Transverse colon (tissue), 4 donors: Measurements from ENCODE around the gene HOXB2. TPM values are rescaled to one million over a fixed set of nuclear protein-coding genes. Genes with fewer than 3 reads are reported as not detected.
"Not testable (repeated sequence)": the region's sequence is repeated elsewhere in the genome, so short reads cannot be mapped to it uniquely, and the experiment has no call there.

ENCODE experiments used
- DNase-seq: peaks from one replicate; pipeline ENCODE4 v3.0.0-alpha.2; 2019
- H3K27ac ChIP-seq, 4 donors: fragments of 200-600 bp; sonication (generic); 2 replicates each; pipeline ENCODE4 v1.5.1; 2016 to 2018; ENCODE audit warnings: inconsistent platforms in 4 of 4
- H3K27me3 ChIP-seq: fragments of 200-600 bp; sonication (generic); 2 replicates; pipeline ENCODE4 v1.5.1; 2017; ENCODE audit warnings: inconsistent platforms
- H3K36me3 ChIP-seq, 4 donors: fragments of 200-600 bp; sonication (generic); 2 replicates each; pipeline ENCODE4 v1.5.1; 2017 to 2019; ENCODE audit warnings: inconsistent platforms in 4 of 4
- H3K4me1 ChIP-seq, 4 donors: fragments of 200-600 bp; sonication (generic); 2 replicates each; pipeline ENCODE4 v1.5.1; 2017 to 2020; ENCODE audit warnings: inconsistent platforms in 4 of 4
- H3K4me3 ChIP-seq, 4 donors: fragments of 200-600 bp; sonication (generic); 1 replicate in 1 of 4; 2 replicates in 3 of 4; pipeline versions ENCODE4 v1.5.1 to v1.6.1; 2017 to 2019; ENCODE audit warnings: inconsistent platforms in 4 of 4
- H3K9me3 ChIP-seq, 2 donors: fragments of 200-600 bp; sonication (generic); 2 replicates each; pipeline ENCODE4 v1.5.1; 2017 to 2019; ENCODE audit warnings: inconsistent platforms in 2 of 2
- EP300 ChIP-seq: sonication (generic); formaldehyde crosslinking; IDR thresholded peaks from one replicate; pipeline ENCODE4 v1.6.1; 2017; ENCODE audit warnings: antibody characterized with exemption, low read depth
- POLR2A ChIP-seq: fragments of 450-650 bp; IDR thresholded peaks from one replicate; pipeline ENCODE4 v1.6.1; 2016; ENCODE audit warnings: antibody characterized with exemption, mild to moderate bottlenecking, moderate library complexity
- POLR2AphosphoS5 ChIP-seq, 3 donors: sonication (generic); formaldehyde crosslinking; IDR thresholded peaks; one replicate each; pipeline ENCODE4 v1.6.1; 2016; ENCODE audit warnings: antibody characterized with exemption in 3 of 3
- WGBS, 2 donors: methylation state at CpG; one replicate each; pipeline ENCODE4 v1.1.5; 2018; ENCODE audit warnings: low coverage in 1 of 2; 5-methylcytosine and 5-hydroxymethylcytosine counted together
- in situ Hi-C, 4 donors: fragments of 200-750 bp; cut with MboI; loops; one replicate each; pipeline versions ENCODE4 v1.15.0 to v1.15.1; 2017; ENCODE audit warnings: low sequenced_read_pairs in 3 of 4, low pct_ligation_motif_present in 1 of 4, low pct_unique_long_range_greater_than_20kb in 1 of 4
- intact Hi-C: fragments of 100-400 bp; cut with DNase I; formaldehyde crosslinking; loops from one replicate; pipeline ENCODE4 v1.15.1; 2023; ENCODE audit warnings: low total_unique reads
- total RNA-seq, 4 donors: library from RNA; depleted of rRNA; stranded (reverse); fragments of >200 nt; gene quantifications; one replicate each; pipeline ENCODE4 v1.1.0, GENCODE V29; 2016
- TF ChIP-seq, protein P1 (sequence below), 5 experiments: fragments of 200-600 bp in 3 of 5; fragments of 450-650 bp in 2 of 5; sonication (generic) in 3 of 5; IDR thresholded peaks; 1 replicate in 2 of 5; 2 replicates in 3 of 5; pipeline ENCODE4 v1.5.1; 2016 to 2017; ENCODE audit warnings: antibody characterized with exemption in 5 of 5, inconsistent platforms in 3 of 5, mild to moderate bottlenecking in 2 of 5, moderate library complexity in 1 of 5

The HOXB2 gene
- total RNA-seq, 4 donors from 2014 or later = 13.5 to 93.9 (median 13.8) TPM; not detected in 1

GRCh38 chr17:48513097-48513496 is 31.8 kb downstream of the HOXB2 start:
- no peak for DNase-seq
- no peaks in the 10 kb centered on the region for H3K36me3 ChIP-seq
- in situ Hi-C loops (no loop called here), intact Hi-C loops (no loop called here)
- peaks cover 19% of the 10 kb centered on the region for H3K27me3 ChIP-seq
- no peak overlapping the region for H3K4me3 ChIP-seq
- no peak for TF ChIP-seq EP300
- TF ChIP-seq, protein P1, sequence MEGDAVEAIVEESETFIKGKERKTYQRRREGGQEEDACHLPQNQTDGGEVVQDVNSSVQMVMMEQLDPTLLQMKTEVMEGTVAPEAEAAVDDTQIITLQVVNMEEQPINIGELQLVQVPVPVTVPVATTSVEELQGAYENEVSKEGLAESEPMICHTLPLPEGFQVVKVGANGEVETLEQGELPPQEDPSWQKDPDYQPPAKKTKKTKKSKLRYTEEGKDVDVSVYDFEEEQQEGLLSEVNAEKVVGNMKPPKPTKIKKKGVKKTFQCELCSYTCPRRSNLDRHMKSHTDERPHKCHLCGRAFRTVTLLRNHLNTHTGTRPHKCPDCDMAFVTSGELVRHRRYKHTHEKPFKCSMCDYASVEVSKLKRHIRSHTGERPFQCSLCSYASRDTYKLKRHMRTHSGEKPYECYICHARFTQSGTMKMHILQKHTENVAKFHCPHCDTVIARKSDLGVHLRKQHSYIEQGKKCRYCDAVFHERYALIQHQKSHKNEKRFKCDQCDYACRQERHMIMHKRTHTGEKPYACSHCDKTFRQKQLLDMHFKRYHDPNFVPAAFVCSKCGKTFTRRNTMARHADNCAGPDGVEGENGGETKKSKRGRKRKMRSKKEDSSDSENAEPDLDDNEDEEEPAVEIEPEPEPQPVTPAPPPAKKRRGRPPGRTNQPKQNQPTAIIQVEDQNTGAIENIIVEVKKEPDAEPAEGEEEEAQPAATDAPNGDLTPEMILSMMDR (IDR thresholded peaks at IDR 0.05) = no peak
- no peak for TF ChIP-seq POLR2AphosphoS5 (IDR thresholded peaks at IDR 0.05)
- TF ChIP-seq POLR2A = no peak
- 34 to 45% methylated on average over 7 of the region's 7 CpGs for WGBS, 2 donors
- peak overlapping the region in 2 of 4 donors; percentile 17 to 22 for H3K27ac ChIP-seq
- no peaks in the 10 kb centered on the region for H3K9me3 ChIP-seq
- H3K4me1 ChIP-seq = peaks cover 0 to 5% (median 2%) of the 10 kb centered on the region in 4 donors

GRCh38 chr17:48510761-48511604 is 33.9 kb downstream of the HOXB2 start:
- DNase-seq = no peak
- Histone ChIP-seq H3K27ac (no peak overlapping the region), H3K4me1 (peaks cover 0 to 4% (median 2%) of the 10 kb centered on the region in 4 donors), H3K4me3 (no peak overlapping the region), H3K36me3 (no peaks in the 10 kb centered on the region), H3K9me3 (no peaks in the 10 kb centered on the region), H3K27me3 (peaks cover 13% of the 10 kb centered on the region)
- WGBS, 2 donors = 74 to 82% methylated on average over 7 of the region's 7 CpGs
- intact Hi-C loops (no loop called here), in situ Hi-C loops (no loop called here)
- no peak for TF ChIP-seq EP300
- no peak for TF ChIP-seq POLR2AphosphoS5 (IDR thresholded peaks at IDR 0.05)
- TF ChIP-seq, protein P1 (IDR thresholded peaks at IDR 0.05) = no peak
- no peak for TF ChIP-seq POLR2A

GRCh38 chr17:48510381-48510760 is 34.5 kb downstream of the HOXB2 start:
- no peak for TF ChIP-seq POLR2AphosphoS5 (IDR thresholded peaks at IDR 0.05)
- TF ChIP-seq, protein P1 (IDR thresholded peaks at IDR 0.05) = no peak
- no peak for TF ChIP-seq POLR2A
- no peak for TF ChIP-seq EP300
- H3K36me3 ChIP-seq = no peaks in the 10 kb centered on the region
- in situ Hi-C loops = no loop called here
- intact Hi-C loops = no loop called here
- H3K27ac ChIP-seq = no peak overlapping the region
- DNase-seq = no peak
- no peak overlapping the region for H3K4me3 ChIP-seq
- WGBS, 2 donors = 70 to 91% methylated on average over 1 to 2 of the region's 2 CpGs
- H3K27me3 ChIP-seq = peaks cover 13% of the 10 kb centered on the region
- H3K4me1 ChIP-seq = peaks cover 0 to 9% (median 6%) of the 10 kb centered on the region in 4 donors
- H3K9me3 ChIP-seq = no peaks in the 10 kb centered on the region

DNA sequence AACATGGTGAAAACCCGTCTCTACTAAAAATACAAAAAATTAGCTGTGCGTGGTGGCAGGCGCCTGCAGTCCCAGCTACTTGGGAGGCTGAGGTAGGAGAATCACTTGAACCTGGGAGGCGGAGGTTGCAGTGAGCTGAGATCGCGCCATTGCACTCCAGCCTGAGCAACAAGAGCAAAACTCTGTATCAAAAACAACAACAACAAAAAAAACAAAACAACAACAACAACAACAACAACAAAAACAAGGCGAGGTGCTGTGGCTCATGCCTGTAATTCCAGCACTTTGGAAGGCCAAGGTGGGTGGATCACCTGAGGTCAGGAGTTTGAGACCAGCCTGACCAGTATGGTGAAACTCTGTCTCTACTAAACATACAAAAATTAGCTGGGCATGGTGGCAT is 35.2 kb downstream of the HOXB2 start:
- H3K9me3 ChIP-seq, in situ Hi-C loops, DNase-seq, H3K36me3 ChIP-seq, H3K27ac ChIP-seq, intact Hi-C loops, H3K4me3 ChIP-seq: not testable (repeated sequence)
- WGBS, 2 donors = 95 to 100% methylated on average over 1 to 7 of the region's 7 CpGs
- Histone ChIP-seq H3K4me1 (peaks cover 0 to 14% (median 6%) of the 10 kb centered on the region in 4 donors), H3K27me3 (peaks cover 10% of the 10 kb centered on the region)
